Measurements from ENCODE around the gene NSF.

Gene NSF

DNA sequence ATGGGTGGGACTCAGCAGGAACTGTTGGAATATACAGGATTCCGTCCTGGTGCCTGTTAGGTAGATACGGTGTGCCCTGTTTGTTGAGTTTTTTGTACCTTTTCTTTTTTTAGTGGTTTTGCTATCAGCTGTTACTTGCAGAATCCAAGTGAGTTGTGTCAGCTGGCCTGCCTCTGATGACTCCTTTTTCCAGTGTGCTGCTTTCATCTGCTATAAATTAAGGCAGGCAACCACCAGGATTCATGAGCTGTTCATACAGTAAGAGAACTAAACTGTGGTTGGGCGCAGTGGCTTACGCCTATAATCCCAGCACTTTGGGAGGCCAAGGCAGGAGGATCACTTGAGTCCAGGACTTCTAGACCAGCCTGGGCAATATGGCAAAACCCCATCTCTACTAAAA lies 148.1 kb downstream of the NSF start:
- H3K4ac ChIP-seq (ENCODE audit: low read depth in 1 of 2, low read length in 2 of 2) = no peak overlapping the region
- H3K14ac ChIP-seq (ENCODE audit: low read length in 2 of 2) = no peak overlapping the region
- H3K4me2 ChIP-seq (ENCODE audit: low read length, poor library complexity, severe bottlenecking) = no peak overlapping the region
- H3K18ac ChIP-seq (ENCODE audit: low read depth in 1 of 2, low read length in 2 of 2) = no peak overlapping the region
- H4K8ac ChIP-seq (ENCODE audit: low read length) = no peak overlapping the region
- DNase-seq = no peak
- no peak overlapping the region for H3K9ac ChIP-seq (ENCODE audit: low read length)
- no peak overlapping the region for H3K4me3 ChIP-seq (ENCODE audit: insufficient read depth in 1 of 2, low read depth in 1 of 2, low read length in 2 of 2)
- H2BK15ac ChIP-seq (ENCODE audit: low read depth, poor library complexity, severe bottlenecking) = no peak overlapping the region
- peaks cover 12% of the 10 kb centered on the region for H3K4me1 ChIP-seq (ENCODE audit: control insufficient read depth, insufficient read depth, low read depth, low read length)
- H2BK12ac ChIP-seq (ENCODE audit: low read length in 2 of 2) = no peak overlapping the region
- no peak overlapping the region for H2AFZ ChIP-seq (ENCODE audit: low read depth, low read length)
- peaks cover 0 to 3% of the 10 kb centered on the region in 2 experiments for H3K36me3 ChIP-seq (ENCODE audit: control insufficient read depth in 1 of 2, insufficient read depth in 2 of 2, low read depth in 1 of 2, low read length in 2 of 2)
- no peak overlapping the region for H3K27ac ChIP-seq (ENCODE audit: low read length, poor library complexity, severe bottlenecking)
- H3K27me3 ChIP-seq (ENCODE audit: control insufficient read depth in 1 of 2, insufficient read depth in 1 of 2, low read length in 2 of 2) = no peaks in the 10 kb centered on the region
- no peak overlapping the region for H3K23ac ChIP-seq (ENCODE audit: low read length in 2 of 2)
- no peaks in the 10 kb centered on the region for H3K9me3 ChIP-seq (ENCODE audit: control insufficient read depth, low read length)
- WGBS = 100% methylated on average over 4 of the region's 4 CpGs
- no peak overlapping the region for H2BK120ac ChIP-seq (ENCODE audit: low read depth, low read length)
- H2AK5ac ChIP-seq (ENCODE audit: low read length, severe bottlenecking) = no peak overlapping the region
- no peaks in the 10 kb centered on the region for H3K79me1 ChIP-seq (replicated peaks; ENCODE audit: low read length, poor library complexity, severe bottlenecking)
- H4K91ac ChIP-seq (ENCODE audit: low read length) = no peak overlapping the region
- H2BK5ac ChIP-seq (ENCODE audit: low read depth, low read length, poor library complexity, severe bottlenecking) = no peak overlapping the region

DNA sequence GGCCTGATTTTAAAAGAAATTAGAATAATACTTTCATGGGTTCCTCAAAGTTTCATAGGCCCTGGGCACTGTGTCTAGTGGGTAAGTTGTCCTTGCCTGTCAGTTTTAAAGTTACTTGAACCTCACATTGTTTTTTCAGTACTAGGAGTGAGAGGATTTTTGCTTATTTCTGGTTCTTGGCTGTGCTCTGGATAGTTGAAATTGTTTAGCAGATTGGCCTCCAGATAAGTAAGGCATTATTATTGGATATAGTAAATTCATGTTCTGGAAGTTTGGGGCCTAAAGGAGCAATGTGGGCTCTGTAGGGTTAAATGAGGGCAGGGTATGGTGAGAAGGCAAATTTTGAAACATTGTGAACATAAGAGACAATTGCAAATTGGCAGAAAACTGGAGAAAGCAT lies 149.5 kb downstream of the NSF start:
- no peak overlapping the region for H3K4ac ChIP-seq (ENCODE audit: low read depth in 1 of 2, low read length in 2 of 2)
- no peak for DNase-seq
- no peak overlapping the region for H3K14ac ChIP-seq (ENCODE audit: low read length in 2 of 2)
- H3K36me3 ChIP-seq (ENCODE audit: control insufficient read depth in 1 of 2, insufficient read depth in 2 of 2, low read depth in 1 of 2, low read length in 2 of 2) = peaks cover 0 to 4% of the 10 kb centered on the region in 2 experiments
- H3K4me3 ChIP-seq (ENCODE audit: insufficient read depth in 1 of 2, low read depth in 1 of 2, low read length in 2 of 2) = no peak overlapping the region
- H3K79me1 ChIP-seq (replicated peaks; ENCODE audit: low read length, poor library complexity, severe bottlenecking) = peaks cover 2% of the 10 kb centered on the region
- no peak overlapping the region for H3K27ac ChIP-seq (ENCODE audit: low read length, poor library complexity, severe bottlenecking)
- no peak overlapping the region for H3K18ac ChIP-seq (ENCODE audit: low read depth in 1 of 2, low read length in 2 of 2)
- no peaks in the 10 kb centered on the region for H3K9me3 ChIP-seq (ENCODE audit: control insufficient read depth, low read length)
- H2BK5ac ChIP-seq (ENCODE audit: low read depth, low read length, poor library complexity, severe bottlenecking) = no peak overlapping the region
- H3K23ac ChIP-seq (ENCODE audit: low read length in 2 of 2) = no peak overlapping the region
- H3K4me2 ChIP-seq (ENCODE audit: low read length, poor library complexity, severe bottlenecking) = no peak overlapping the region
- H3K9ac ChIP-seq (ENCODE audit: low read length) = no peak overlapping the region
- no peak overlapping the region for H2BK12ac ChIP-seq (ENCODE audit: low read length in 2 of 2)
- H2BK120ac ChIP-seq (ENCODE audit: low read depth, low read length) = no peak overlapping the region
- H3K4me1 ChIP-seq (ENCODE audit: control insufficient read depth, insufficient read depth, low read depth, low read length) = peaks cover 13% of the 10 kb centered on the region
- H2AFZ ChIP-seq (ENCODE audit: low read depth, low read length) = no peak overlapping the region
- H4K8ac ChIP-seq (ENCODE audit: low read length) = no peak overlapping the region
- no peak overlapping the region for H2BK15ac ChIP-seq (ENCODE audit: low read depth, poor library complexity, severe bottlenecking)
- no peak overlapping the region for H2AK5ac ChIP-seq (ENCODE audit: low read length, severe bottlenecking)
- no peak overlapping the region for H4K91ac ChIP-seq (ENCODE audit: low read length)
- no peaks in the 10 kb centered on the region for H3K27me3 ChIP-seq (ENCODE audit: control insufficient read depth in 1 of 2, insufficient read depth in 1 of 2, low read length in 2 of 2)

- Histone ChIP-seq H3K9ac (ENCODE audit: low read length) (no peak overlapping the region), H3K4me3 (ENCODE audit: insufficient read depth in 1 of 2, low read depth in 1 of 2, low read length in 2 of 2) (no peak overlapping the region), H4K8ac (ENCODE audit: low read length) (no peak overlapping the region), H3K14ac (ENCODE audit: low read length in 2 of 2) (no peak overlapping the region), H3K79me1 (replicated peaks; ENCODE audit: low read length, poor library complexity, severe bottlenecking) (peaks cover 2% of the 10 kb centered on the region), H4K91ac (ENCODE audit: low read length) (no peak overlapping the region), H2BK15ac (ENCODE audit: low read depth, poor library complexity, severe bottlenecking) (no peak overlapping the region), H2BK12ac (ENCODE audit: low read length in 2 of 2) (no peak overlapping the region), H3K23ac (ENCODE audit: low read length in 2 of 2) (no peak overlapping the region), H3K27me3 (ENCODE audit: control insufficient read depth in 1 of 2, insufficient read depth in 1 of 2, low read length in 2 of 2) (no peaks in the 10 kb centered on the region), H3K27ac (ENCODE audit: low read length, poor library complexity, severe bottlenecking) (no peak overlapping the region), H3K4ac (ENCODE audit: low read depth in 1 of 2, low read length in 2 of 2) (no peak overlapping the region), H2BK5ac (ENCODE audit: low read depth, low read length, poor library complexity, severe bottlenecking) (no peak overlapping the region), H3K18ac (ENCODE audit: low read depth in 1 of 2, low read length in 2 of 2) (no peak overlapping the region), H2AK5ac (ENCODE audit: low read length, severe bottlenecking) (no peak overlapping the region), H3K9me3 (ENCODE audit: control insufficient read depth, low read length) (no peaks in the 10 kb centered on the region), H2BK120ac (ENCODE audit: low read depth, low read length) (no peak overlapping the region), H3K4me2 (ENCODE audit: low read length, poor library complexity, severe bottlenecking) (no peak overlapping the region), H3K4me1 (ENCODE audit: control insufficient read depth, insufficient read depth, low read depth, low read length) (peaks cover 12% of the 10 kb centered on the region), H3K36me3 (ENCODE audit: control insufficient read depth in 1 of 2, insufficient read depth in 2 of 2, low read depth in 1 of 2, low read length in 2 of 2) (peaks cover 0 to 12% of the 10 kb centered on the region in 2 experiments), H2AFZ (ENCODE audit: low read depth, low read length) (no peak overlapping the region)
- 100% methylated on average over 1 of the region's 2 CpGs for WGBS
- no peak for DNase-seq
These were observed 150.8 kb downstream of the NSF start for GRCh38 chr17:46741122-46741730.

DNA sequence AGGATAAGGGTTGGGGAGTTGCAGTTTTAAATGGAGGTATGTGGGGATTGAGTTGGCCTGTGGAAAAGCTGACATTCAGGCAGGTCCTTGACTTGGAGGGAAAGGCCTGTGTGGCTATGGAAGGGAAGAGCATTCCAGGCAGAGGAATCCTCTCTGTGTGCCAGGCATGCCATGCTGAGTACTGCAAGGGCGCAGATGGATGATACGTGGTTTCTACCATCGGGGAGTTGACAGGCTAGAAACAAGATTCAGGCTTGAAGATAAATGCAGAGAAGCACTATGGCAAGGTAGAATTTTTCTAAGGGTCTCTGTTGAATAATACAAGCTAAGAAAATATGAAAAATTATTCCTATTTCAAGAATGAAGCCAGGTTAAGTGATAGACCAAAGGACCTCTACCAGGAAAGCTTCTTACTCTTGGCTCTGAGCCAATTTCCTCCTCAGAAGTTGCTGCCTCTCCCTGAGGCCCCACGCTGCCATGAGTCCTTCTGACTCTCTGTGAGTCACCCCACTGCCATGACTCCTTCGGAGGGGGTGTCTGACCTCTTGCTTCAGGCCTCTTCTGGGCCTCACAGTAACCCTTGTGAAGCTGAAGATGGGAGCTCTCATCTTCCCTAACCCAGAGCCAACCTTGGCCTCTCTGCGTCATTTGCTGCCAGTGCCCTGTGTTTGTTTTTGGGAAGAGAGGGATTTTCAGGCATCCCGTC lies 152.2 kb downstream of the NSF start:
- peak overlapping the region; percentile 72 for H3K27ac ChIP-seq (ENCODE audit: low read length, poor library complexity, severe bottlenecking)
- H3K36me3 ChIP-seq (ENCODE audit: control insufficient read depth in 1 of 2, insufficient read depth in 2 of 2, low read depth in 1 of 2, low read length in 2 of 2) = peaks cover 0 to 10% of the 10 kb centered on the region in 2 experiments
- peaks cover 2% of the 10 kb centered on the region for H3K79me1 ChIP-seq (replicated peaks; ENCODE audit: low read length, poor library complexity, severe bottlenecking)
- H2BK15ac ChIP-seq (ENCODE audit: low read depth, poor library complexity, severe bottlenecking) = no peak overlapping the region
- H3K4me1 ChIP-seq (ENCODE audit: control insufficient read depth, insufficient read depth, low read depth, low read length) = peaks cover 12% of the 10 kb centered on the region
- H4K8ac ChIP-seq (ENCODE audit: low read length) = no peak overlapping the region
- H3K23ac ChIP-seq (ENCODE audit: low read length in 2 of 2) = no peak overlapping the region
- H3K27me3 ChIP-seq (ENCODE audit: control insufficient read depth in 1 of 2, insufficient read depth in 1 of 2, low read length in 2 of 2) = no peaks in the 10 kb centered on the region
- DNase-seq = peak; percentile 89
- 47% methylated on average over 7 of the region's 7 CpGs for WGBS
- H3K4me3 ChIP-seq (ENCODE audit: insufficient read depth in 1 of 2, low read depth in 1 of 2, low read length in 2 of 2) = peak overlapping the region in 1 of 2 experiments; percentile 34
- H4K91ac ChIP-seq (ENCODE audit: low read length) = no peak overlapping the region
- no peak overlapping the region for H3K4ac ChIP-seq (ENCODE audit: low read depth in 1 of 2, low read length in 2 of 2)
- H3K4me2 ChIP-seq (ENCODE audit: low read length, poor library complexity, severe bottlenecking) = no peak overlapping the region
- peak overlapping the region; percentile 36 for H3K9ac ChIP-seq (ENCODE audit: low read length)
- no peak overlapping the region for H2BK12ac ChIP-seq (ENCODE audit: low read length in 2 of 2)
- no peak overlapping the region for H2BK120ac ChIP-seq (ENCODE audit: low read depth, low read length)
- no peak overlapping the region for H2AK5ac ChIP-seq (ENCODE audit: low read length, severe bottlenecking)
- no peaks in the 10 kb centered on the region for H3K9me3 ChIP-seq (ENCODE audit: control insufficient read depth, low read length)
- peak overlapping the region in 1 of 2 experiments; percentile 6 for H3K14ac ChIP-seq (ENCODE audit: low read length in 2 of 2)
- H2BK5ac ChIP-seq (ENCODE audit: low read depth, low read length, poor library complexity, severe bottlenecking) = no peak overlapping the region
- no peak overlapping the region for H2AFZ ChIP-seq (ENCODE audit: low read depth, low read length)
- peak overlapping the region in 1 of 2 experiments; percentile 18 for H3K18ac ChIP-seq (ENCODE audit: low read depth in 1 of 2, low read length in 2 of 2)

Measured in mesenchymal stem cell (in vitro differentiated cells and primary cell).